ENCODE results near the gene CENPN. TPM values are rescaled to one million over a fixed set of nuclear protein-coding genes. Genes with fewer than 3 reads are reported as not detected.

CENPN gene
- total and polyA plus RNA-seq, 2 of the 13 experiments (the other 11 are each of a cell fraction or from before 2014, with no cell fraction given): 29.7 to 129 TPM

GRCh38 chr16:81035398-81035974, 28.5 kb downstream of the CENPN start, which contains the start of gene ATMIN:
Gene ATMIN (plus strand): TSS chr16:81035842. CDS start chr16:81035871, 29 bp downstream.
- peak within 1 kb of the TSS; percentile 85 for H3K4me2 ChIP-seq (ENCODE audit: low read depth, low read length)
- peak within 1 kb of the TSS; percentile 60 for H3K27ac ChIP-seq (ENCODE audit: extremely low read length, insufficient read depth, low read length)
- no TSS peak for BruUV-seq (replicated peaks)
- H2AFZ ChIP-seq (ENCODE audit: low read length): no peak within 1 kb of the TSS
- in situ Hi-C loops (cut with HindIII; ENCODE audit: extremely low pct_ligation_motif_present, low pct_unique_long_range_greater_than_20kb): loop anchor here (25.0 kb wide), 1 partner anchor 702 kb away; no protein-coding TSS in a partner anchor
- H3K4me3 ChIP-seq (replicated peaks in 1 of 3; ENCODE audit: insufficient read depth in 1 of 3, low read depth in 2 of 3, low read length in 3 of 3): peak within 1 kb of the TSS; percentile 87 to 93 (median 87)
- H3K9me3 ChIP-seq (ENCODE audit: low read length): no peaks in the 10 kb centered on the region; the same call in 1 of the 2 replicates
- peaks cover 2% of the 10 kb centered on the region; the same call in 1 of the 2 replicates for H4K20me1 ChIP-seq (ENCODE audit: insufficient read depth, low read length)
- WGBS (ENCODE audit: low lambda C conversion rate): 34% methylated on average over 9 of the region's 54 CpGs
- intact Hi-C loops (cut with micrococcal nuclease; ENCODE audit: unreplicated experiment): loop anchor here (1.0 to 10.0 kb wide), 6 partner anchors 31 to 702 kb away; partner anchors contain the start of genes C16orf46 and GCSH
- no peaks in the 10 kb centered on the region; a peak in 1 of 5 replicates for H3K27me3 ChIP-seq (ENCODE audit: control insufficient read depth in 1 of 2, insufficient read depth in 2 of 2, low read length in 2 of 2)
- CTCF ChIA-PET (ENCODE audit: low intra/inter-chr PET ratio, low total read pairs): interaction anchor here (1.3 to 3.7 kb wide), 7 partner anchors 30 to 703 kb away, joined by 5 to 26 read pairs (median 12); partner anchors contain the start of genes C16orf46, CENPN and CMC2
- H3K9ac ChIP-seq (ENCODE audit: insufficient read depth, low read depth, low read length): peak within 1 kb of the TSS; percentile 87
- peaks cover 35% of the 10 kb centered on the region for H3K79me2 ChIP-seq (ENCODE audit: insufficient read depth, low read length)
- ATAC-seq (peak; percentile 91), DNase-seq (ENCODE audit: low spot score) (peak; percentile 83), FAIRE-seq (peak; percentile 49)
- H3K36me3 ChIP-seq (replicated peaks in 1 of 2; ENCODE audit: control insufficient read depth in 1 of 2, insufficient read depth in 2 of 2, low read length in 2 of 2): peaks cover 0 to 8% of the 10 kb centered on the region in 2 experiments; a peak in 3 of 5 replicates
- peaks cover 22% of the 10 kb centered on the region for H3K4me1 ChIP-seq (ENCODE audit: insufficient read depth, low read length)
- POLR2A ChIA-PET: interaction anchor here (0.6 to 2.2 kb wide), 3 partner anchors 42 to 163 kb away, joined by 3 to 21 read pairs (median 5); partner anchors contain the start of gene C16orf46
- no peak for TF ChIP-seq RFX1 (IDR thresholded peaks at IDR 0.05)
- TF ChIP-seq, protein P1, sequence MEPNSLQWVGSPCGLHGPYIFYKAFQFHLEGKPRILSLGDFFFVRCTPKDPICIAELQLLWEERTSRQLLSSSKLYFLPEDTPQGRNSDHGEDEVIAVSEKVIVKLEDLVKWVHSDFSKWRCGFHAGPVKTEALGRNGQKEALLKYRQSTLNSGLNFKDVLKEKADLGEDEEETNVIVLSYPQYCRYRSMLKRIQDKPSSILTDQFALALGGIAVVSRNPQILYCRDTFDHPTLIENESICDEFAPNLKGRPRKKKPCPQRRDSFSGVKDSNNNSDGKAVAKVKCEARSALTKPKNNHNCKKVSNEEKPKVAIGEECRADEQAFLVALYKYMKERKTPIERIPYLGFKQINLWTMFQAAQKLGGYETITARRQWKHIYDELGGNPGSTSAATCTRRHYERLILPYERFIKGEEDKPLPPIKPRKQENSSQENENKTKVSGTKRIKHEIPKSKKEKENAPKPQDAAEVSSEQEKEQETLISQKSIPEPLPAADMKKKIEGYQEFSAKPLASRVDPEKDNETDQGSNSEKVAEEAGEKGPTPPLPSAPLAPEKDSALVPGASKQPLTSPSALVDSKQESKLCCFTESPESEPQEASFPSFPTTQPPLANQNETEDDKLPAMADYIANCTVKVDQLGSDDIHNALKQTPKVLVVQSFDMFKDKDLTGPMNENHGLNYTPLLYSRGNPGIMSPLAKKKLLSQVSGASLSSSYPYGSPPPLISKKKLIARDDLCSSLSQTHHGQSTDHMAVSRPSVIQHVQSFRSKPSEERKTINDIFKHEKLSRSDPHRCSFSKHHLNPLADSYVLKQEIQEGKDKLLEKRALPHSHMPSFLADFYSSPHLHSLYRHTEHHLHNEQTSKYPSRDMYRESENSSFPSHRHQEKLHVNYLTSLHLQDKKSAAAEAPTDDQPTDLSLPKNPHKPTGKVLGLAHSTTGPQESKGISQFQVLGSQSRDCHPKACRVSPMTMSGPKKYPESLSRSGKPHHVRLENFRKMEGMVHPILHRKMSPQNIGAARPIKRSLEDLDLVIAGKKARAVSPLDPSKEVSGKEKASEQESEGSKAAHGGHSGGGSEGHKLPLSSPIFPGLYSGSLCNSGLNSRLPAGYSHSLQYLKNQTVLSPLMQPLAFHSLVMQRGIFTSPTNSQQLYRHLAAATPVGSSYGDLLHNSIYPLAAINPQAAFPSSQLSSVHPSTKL (CRISPR knock-in tag; IDR thresholded peaks at IDR 0.05): no peak; the same call in 1 of the 2 replicates
- no peak for TF ChIP-seq ZNF292 (CRISPR knock-in tag; IDR thresholded peaks at IDR 0.05; ENCODE audit: borderline replicate concordance, low read depth)
- TF ChIP-seq, protein P2, sequence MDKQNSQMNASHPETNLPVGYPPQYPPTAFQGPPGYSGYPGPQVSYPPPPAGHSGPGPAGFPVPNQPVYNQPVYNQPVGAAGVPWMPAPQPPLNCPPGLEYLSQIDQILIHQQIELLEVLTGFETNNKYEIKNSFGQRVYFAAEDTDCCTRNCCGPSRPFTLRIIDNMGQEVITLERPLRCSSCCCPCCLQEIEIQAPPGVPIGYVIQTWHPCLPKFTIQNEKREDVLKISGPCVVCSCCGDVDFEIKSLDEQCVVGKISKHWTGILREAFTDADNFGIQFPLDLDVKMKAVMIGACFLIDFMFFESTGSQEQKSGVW (CRISPR knock-in tag; IDR thresholded peaks at IDR 0.05; ENCODE audit: borderline replicate concordance): no peak
- TF ChIP-seq ZNF17 (CRISPR knock-in tag; IDR thresholded peaks at IDR 0.05): no peak
- no peak for TF ChIP-seq ZNF775 (CRISPR knock-in tag; IDR thresholded peaks at IDR 0.05; ENCODE audit: borderline replicate concordance)
- TF ChIP-seq THAP11 (CRISPR knock-in tag; IDR thresholded peaks at IDR 0.05): peak; percentile 72
- TF ChIP-seq ZNF747 (CRISPR knock-in tag; IDR thresholded peaks at IDR 0.05; ENCODE audit: borderline replicate concordance): no peak
- no peak for TF ChIP-seq KDM4B (CRISPR knock-in tag; IDR thresholded peaks at IDR 0.05)
- peak; percentile 78 for TF ChIP-seq SPEN (CRISPR knock-in tag; IDR thresholded peaks at IDR 0.05; ENCODE audit: low read depth)
- no peak for TF ChIP-seq ZNF761 (CRISPR knock-in tag; conservative IDR thresholded peaks at IDR 0.05)
- TF ChIP-seq ZNF124 (CRISPR knock-in tag; IDR thresholded peaks at IDR 0.05): 0 out of 2 replicates have a peak, but pooled peaks have one; percentile 32
- no peak for TF ChIP-seq TOE1 (CRISPR knock-in tag; IDR thresholded peaks at IDR 0.05)
- TF ChIP-seq FOXK1 (CRISPR knock-in tag; IDR thresholded peaks at IDR 0.05; ENCODE audit: borderline replicate concordance, low read depth): no peak
- TF ChIP-seq ZNF737 (CRISPR knock-in tag; IDR thresholded peaks at IDR 0.05; ENCODE audit: borderline replicate concordance): no peak
- TF ChIP-seq YY1 (IDR thresholded peaks at IDR 0.05; ENCODE audit: insufficient read depth, insufficient replicate concordance, low read depth, low read length): peak; percentile 93
- TF ChIP-seq TEAD3 (CRISPR knock-in tag; optimal IDR thresholded peaks at IDR 0.05; ENCODE audit: borderline replicate concordance): peak; percentile 52
- no peak for TF ChIP-seq SOX6 (IDR thresholded peaks at IDR 0.05)
- peak; percentile 50; the same call in 1 of the 2 replicates for TF ChIP-seq SOX6 (CRISPR knock-in tag; IDR thresholded peaks at IDR 0.05)
- TF ChIP-seq TBP (CRISPR knock-in tag; IDR thresholded peaks at IDR 0.05): no peak

Measured in HepG2 (cell line).